ENCODE data around the gene PDGFD. TPM values are rescaled to one million over a fixed set of nuclear protein-coding genes. Genes with fewer than 3 reads are reported as not detected.

Gene PDGFD
- total RNA-seq, 1 experiment from 2014 or later, result 1.7 TPM

- Histone ChIP-seq H3K4me2 (ENCODE audit: insufficient read depth, insufficient read length, low read length) (no peak overlapping the region), H4K91ac (ENCODE audit: insufficient read length, low read depth, low read length) (no peak overlapping the region)
Observed at GRCh38 chr11:103924166-103925013, 239.6 kb downstream of the PDGFD start.

More at GRCh38 chr11:103924166-103925013, 239.6 kb downstream of the PDGFD start:
- TF ChIP-seq, protein P1, sequence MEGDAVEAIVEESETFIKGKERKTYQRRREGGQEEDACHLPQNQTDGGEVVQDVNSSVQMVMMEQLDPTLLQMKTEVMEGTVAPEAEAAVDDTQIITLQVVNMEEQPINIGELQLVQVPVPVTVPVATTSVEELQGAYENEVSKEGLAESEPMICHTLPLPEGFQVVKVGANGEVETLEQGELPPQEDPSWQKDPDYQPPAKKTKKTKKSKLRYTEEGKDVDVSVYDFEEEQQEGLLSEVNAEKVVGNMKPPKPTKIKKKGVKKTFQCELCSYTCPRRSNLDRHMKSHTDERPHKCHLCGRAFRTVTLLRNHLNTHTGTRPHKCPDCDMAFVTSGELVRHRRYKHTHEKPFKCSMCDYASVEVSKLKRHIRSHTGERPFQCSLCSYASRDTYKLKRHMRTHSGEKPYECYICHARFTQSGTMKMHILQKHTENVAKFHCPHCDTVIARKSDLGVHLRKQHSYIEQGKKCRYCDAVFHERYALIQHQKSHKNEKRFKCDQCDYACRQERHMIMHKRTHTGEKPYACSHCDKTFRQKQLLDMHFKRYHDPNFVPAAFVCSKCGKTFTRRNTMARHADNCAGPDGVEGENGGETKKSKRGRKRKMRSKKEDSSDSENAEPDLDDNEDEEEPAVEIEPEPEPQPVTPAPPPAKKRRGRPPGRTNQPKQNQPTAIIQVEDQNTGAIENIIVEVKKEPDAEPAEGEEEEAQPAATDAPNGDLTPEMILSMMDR (conservative IDR thresholded peaks at IDR 0.05), result no peak
- no peak for DNase-seq
- no peak overlapping the region for H2BK15ac ChIP-seq (ENCODE audit: low read depth, low read length)
- no peaks in the 10 kb centered on the region for H3K9me3 ChIP-seq (ENCODE audit: control insufficient read depth, low read depth, low read length)
- no peak overlapping the region for H2BK20ac ChIP-seq (ENCODE audit: low read depth, low read length, poor library complexity, severe bottlenecking)
- Mint-ChIP-seq H3K4me3 (no peak overlapping the region), H3K27ac (0 out of 7 replicates have a peak overlapping the region, but pooled peaks of 1 of the 3 experiments have one; percentile 8), H3K9me3 (no peaks in the 10 kb centered on the region), H3K4me1 (peaks cover 2 to 9% of the 10 kb centered on the region in 2 experiments; a peak in 2 of 4 replicates), H3K27me3 (ENCODE audit: low read depth) (no peaks in the 10 kb centered on the region), H3K36me3 (ENCODE audit: insufficient read depth in 1 of 3, low read depth in 3 of 3) (no peaks in the 10 kb centered on the region)
- no peak overlapping the region for H2BK120ac ChIP-seq (ENCODE audit: low read depth, low read length, poor library complexity, severe bottlenecking)
- no peaks in the 10 kb centered on the region for H3K79me2 ChIP-seq (ENCODE audit: insufficient read depth, low read length)
- no peak overlapping the region for H3K18ac ChIP-seq (ENCODE audit: insufficient read length, low read depth, low read length)
- no peaks in the 10 kb centered on the region for H4K20me1 ChIP-seq (ENCODE audit: control insufficient read depth, insufficient read depth, insufficient read length)
- no peak overlapping the region for H4K8ac ChIP-seq (replicated peaks; ENCODE audit: insufficient read length, low read depth, low read length)
- no peak overlapping the region for H2BK12ac ChIP-seq (ENCODE audit: insufficient read length, low read depth, low read length)
- WGBS (ENCODE audit: extremely low coverage, insufficient read length, low lambda C conversion rate), result no CpG with 5 or more reads among the region's 5 CpGs
- H3K4ac ChIP-seq (ENCODE audit: low read depth, low read length), result no peak overlapping the region
- no peak overlapping the region for H3K56ac ChIP-seq (ENCODE audit: insufficient read length, low read depth, low read length)
- H3K27me3 ChIP-seq (ENCODE audit: insufficient read depth, low read length), result no peaks in the 10 kb centered on the region
- no peaks in the 10 kb centered on the region for H3K23me2 ChIP-seq (ENCODE audit: insufficient read length, low read depth, low read length, poor library complexity, severe bottlenecking)
- H2AFZ ChIP-seq (ENCODE audit: low read length), result no peak overlapping the region
- H3K27ac ChIP-seq (ENCODE audit: insufficient read length, low read depth, low read length), result no peak overlapping the region
- no peak overlapping the region for H2BK5ac ChIP-seq (ENCODE audit: insufficient read length, low read length)
- H3K14ac ChIP-seq (ENCODE audit: insufficient read depth, low read length), result no peak overlapping the region
- H3K9ac ChIP-seq (ENCODE audit: extremely low read depth, insufficient read length, low read length), result no peak overlapping the region
- H3K23ac ChIP-seq (ENCODE audit: insufficient read length, low read depth, low read length), result no peak overlapping the region
- H3T11ph ChIP-seq (ENCODE audit: low read length), result no peak overlapping the region
- H4K5ac ChIP-seq (ENCODE audit: insufficient read length, low read depth, low read length), result no peak overlapping the region
- H3K4me1 ChIP-seq (ENCODE audit: insufficient read depth, low read length), result 0 out of 2 replicates have a peak, but pooled peaks cover 4% of the 10 kb centered on the region
- H3K79me1 ChIP-seq (ENCODE audit: insufficient read depth, low read depth, low read length, poor library complexity, severe bottlenecking), result no peaks in the 10 kb centered on the region
- no peak overlapping the region for H2AK5ac ChIP-seq (ENCODE audit: insufficient read length, low read length)
